HPDE6-E6E7 (cell line): ENCODE results near the gene TXNDC17.
"Not testable (repeated sequence)": the region's sequence is repeated elsewhere in the genome, so short reads cannot be mapped to it uniquely, and the experiment has no call there.

Source experiments
- DNase-seq: peaks from one replicate; pipeline ENCODE4 v3.0.0; 2011; ENCODE audit warnings: missing footprints; ENCODE audit errors: extremely low spot score

TXNDC17 gene

DNA sequence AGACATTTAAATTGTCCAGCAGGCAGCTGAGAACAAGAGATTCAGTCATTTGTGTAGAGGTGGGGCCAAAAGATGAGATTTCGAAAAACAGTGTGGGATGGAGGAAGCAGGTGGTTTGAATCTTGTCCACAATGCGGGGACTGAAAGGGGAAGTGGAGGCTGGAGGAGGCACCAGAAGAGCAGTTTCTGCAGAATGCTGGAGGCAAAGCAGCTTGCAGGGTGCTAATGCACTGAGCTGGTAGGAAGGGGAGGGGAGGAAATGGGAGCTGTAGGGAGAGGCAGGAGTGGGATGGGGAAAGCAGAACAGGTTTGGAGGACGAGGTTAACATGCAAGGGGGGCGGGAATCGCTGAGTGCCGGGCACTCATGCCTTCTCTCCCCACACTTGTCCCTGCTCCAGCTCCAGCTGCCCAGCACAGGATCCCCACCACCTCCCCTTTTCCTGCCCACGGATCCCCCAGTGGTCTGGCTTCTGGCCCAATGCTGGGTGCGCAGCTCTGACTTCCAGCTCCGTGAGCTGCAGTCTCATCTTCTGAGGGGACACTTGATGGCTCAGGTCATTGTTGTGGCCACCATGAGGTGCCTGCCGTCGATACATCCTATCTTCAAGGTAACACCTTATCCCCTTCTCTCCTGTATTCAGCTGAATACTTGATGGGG lies 20.1 kb downstream of the TXNDC17 start:
- DNase-seq: no peak

DNA sequence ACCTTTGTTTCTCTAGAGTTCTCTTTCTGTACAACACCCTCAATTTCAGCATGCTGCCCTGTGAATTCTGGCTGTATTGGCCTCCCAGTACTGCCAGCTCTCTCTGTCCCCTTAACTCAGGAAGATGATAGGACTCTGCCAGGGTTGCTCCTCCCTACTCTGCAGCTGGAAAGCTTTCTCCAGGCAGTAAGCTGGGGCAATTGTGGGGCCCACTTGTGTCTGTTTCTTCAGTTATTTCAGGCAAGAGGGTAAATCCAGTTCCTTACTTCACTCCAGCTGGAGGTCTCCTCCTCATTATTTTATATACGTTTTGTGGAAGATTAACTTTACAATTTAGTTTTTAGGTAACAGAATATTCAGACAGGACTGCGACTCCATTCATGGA lies 20.6 kb downstream of the TXNDC17 start:
- no peak for DNase-seq

DNA sequence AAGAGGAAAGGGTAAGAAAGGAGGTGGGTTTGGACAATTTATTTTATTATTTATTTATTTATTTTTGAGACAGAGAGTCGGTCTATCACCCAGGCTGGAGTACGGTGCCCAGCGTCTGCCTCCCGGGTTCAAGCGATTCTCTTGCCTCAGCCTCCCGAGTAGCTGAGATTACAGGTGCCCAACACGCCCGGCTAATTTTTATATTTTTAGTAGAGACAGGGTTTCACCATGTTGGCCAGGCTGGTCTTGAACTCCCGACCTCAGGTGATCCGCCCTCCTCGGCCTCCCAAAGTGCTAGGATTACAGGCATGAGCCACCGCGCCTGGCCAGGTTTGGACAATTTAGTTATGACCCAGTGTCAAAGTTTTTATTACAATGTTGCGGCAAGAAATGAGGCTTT lies 22.3 kb downstream of the TXNDC17 start:
- DNase-seq: not testable (repeated sequence)

DNA sequence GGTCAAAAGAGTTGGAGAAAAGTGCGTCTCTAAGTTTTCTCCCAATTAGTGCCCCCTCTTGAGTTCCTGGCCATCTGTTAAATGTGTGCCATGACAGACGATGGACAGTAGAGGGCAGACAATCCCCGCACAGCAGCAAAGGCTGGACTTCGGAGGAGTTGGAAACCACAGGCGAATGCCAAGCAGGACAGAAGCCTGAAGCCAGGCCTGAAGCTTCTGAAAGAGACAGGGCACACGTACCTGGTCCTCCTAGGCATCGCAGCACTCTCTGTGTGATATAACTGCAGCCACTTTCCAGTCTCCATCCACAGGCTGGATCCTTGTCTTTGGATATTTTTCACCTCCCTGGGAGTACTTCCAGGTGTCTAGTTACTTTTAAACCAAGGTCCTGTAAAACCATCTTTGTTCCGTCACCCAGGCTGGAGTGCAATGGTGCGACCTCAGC lies 25.2 kb downstream of the TXNDC17 start:
- peak; percentile 64 for DNase-seq

DNA sequence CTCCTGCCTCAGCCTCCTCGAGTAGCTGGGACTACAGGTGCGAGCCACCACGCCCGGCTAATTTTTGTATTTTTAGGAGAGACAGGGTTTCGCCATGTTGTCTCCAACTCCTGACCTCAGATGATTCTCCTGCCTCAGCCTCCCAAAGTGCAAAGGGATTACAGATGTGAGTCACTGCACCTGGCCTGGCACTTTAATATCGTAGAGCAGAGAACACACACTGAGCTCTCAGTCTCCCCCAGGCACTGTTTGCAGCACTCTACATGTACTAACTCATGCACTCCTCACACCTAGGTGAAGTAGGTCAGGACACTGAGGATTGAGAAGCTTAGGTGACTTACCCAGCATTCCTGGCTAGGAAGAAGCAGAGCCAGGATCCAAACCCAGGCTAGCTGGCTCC lies 25.7 kb downstream of the TXNDC17 start:
- DNase-seq: no peak

DNA sequence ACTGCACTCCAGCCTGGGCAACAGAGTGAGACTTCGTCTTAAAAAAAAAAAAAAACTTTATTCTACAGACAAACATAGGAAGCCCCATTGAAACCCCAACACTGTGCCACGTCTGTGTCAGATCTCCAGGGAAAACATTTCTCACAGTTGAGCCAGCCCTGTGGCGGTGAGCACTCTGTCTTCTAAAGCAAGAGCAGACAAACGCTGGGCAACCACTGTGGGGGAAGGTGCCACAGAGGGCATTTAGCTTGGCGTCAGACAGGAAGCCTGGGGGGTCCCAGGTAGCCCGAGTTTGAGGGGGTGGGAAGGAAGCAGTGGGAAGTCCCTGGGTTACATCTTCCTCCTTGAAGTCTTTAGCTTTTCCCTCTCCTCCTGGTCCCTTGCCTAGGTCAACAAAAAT lies 26.7 kb downstream of the TXNDC17 start:
- DNase-seq: no peak

DNA sequence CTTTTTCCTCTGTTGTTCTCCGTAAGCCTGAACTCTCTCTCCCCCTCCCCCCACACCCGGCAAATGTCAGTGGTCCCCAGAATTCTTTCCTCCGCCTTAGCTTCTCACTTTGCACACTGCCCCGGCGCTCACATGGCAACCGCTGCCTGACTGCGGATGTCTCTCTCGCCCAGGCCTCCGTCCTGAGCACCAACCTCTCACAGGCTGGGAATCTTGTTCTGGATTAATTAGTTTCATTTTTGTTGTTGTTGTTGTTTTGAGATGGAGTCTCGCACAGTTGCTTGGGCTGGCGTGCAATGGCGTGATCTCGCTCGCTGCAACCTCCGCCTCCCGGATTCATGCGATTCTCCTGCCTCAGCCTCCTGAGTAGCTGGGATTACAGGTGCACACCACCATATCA lies 27.4 kb downstream of the TXNDC17 start:
- DNase-seq: no peak

DNA sequence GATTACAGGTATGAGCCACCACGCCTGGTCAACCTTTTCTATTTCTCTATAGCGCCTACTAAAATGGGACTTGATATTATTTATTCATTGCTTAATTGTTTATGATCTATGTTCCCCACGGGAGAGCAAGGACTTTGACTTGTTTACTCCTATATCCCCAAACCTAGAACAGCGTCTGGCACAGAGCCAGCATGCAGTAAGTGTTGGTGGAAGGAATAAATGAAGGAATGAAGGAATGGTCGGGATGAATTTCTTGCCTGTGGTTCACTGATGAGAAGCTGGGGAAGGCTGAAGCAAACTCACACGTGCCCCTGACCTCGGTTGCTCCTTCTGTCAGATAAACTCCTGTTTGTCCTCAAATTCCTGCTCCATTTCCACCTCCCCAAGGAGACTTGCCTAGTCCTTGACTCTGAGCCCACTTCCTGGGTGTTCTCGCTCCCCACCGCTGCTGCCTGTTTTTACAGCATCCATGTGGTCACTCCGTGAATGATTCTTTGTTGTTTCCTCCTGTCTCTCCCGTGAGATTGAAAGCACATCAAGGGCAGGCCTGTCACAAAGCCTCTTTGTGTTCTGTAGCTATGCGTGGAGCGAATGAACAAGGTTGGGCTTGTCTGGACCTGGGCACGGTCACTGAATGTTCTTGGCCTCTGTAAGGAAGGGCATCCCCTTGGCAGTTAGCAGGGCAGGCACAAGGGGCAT lies 28.0 kb downstream of the TXNDC17 start:
- no peak for DNase-seq

DNA sequence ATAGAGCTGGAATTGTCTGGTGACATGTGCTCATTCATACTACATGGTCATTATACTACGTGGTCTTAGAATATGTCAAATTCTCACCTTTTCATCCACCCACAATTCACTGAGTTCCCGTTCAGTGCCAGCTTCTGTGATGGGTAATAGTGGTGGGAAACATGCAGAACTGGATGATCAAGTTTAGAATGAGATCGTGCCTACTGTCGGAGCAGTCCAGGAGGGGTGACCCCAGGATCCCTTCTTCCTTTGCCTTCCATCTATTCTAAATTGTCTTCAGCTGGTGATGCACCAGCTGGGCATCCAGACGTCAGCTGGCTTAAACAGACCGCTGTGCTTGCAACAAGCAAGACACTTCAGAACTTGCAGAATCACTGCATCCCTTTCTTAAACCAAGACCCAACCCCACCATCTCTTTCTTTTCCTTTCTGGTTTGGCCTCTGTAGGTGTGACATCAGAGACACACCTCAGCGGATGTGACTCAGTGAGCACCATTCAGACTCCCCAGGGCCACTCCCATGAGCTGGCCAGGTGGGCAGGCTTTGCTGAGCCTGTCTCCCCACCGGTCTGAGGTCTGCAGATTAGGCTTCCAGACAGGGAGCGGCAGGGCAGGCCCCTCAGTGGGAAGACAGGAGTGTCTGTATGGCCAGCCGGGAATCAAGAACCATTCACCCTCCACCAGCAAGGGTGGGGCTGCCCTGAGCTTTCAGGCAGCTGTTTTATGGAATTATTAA lies 28.8 kb downstream of the TXNDC17 start:
- DNase-seq: peak; percentile 96

DNA sequence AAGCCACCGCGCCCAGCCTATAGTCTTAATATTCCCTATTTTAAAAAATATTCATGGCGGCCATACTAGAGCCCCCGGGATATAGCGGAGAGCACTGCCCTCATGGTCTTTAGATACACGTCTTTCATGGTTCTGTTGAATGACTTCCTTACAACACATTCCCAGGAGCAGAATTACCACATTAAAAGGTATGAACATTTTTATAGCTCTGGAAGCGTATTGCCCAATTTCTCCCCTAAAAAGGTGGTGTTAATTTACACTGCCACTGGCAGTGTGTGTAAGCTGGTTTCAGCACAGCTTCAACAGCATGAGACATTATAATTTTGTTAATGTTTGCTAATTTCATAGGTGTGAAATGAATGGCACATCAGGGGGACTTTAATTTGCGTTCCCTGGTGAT lies 29.7 kb downstream of the TXNDC17 start:
- DNase-seq: no peak

DNA sequence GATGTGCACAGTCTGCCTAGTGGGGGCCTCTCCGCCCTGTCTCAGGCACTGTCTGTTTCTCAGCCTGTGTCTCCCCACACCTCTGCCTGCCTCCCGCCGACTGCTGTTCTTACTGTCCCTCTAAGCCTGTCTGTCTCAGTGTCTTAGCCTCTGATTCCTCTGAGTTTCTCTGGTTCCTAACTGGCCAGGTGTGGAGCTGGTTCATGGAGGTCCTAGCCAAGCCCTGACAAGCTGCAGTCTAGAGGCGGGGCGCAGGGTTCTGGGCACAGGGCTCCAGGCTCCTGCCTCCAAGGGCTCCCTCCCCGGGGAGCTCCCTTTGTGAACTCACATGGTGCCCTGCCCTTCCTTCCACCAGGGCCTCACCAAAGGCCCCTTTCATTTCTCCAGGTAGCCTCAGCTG lies 30.1 kb downstream of the TXNDC17 start:
- no peak for DNase-seq

DNA sequence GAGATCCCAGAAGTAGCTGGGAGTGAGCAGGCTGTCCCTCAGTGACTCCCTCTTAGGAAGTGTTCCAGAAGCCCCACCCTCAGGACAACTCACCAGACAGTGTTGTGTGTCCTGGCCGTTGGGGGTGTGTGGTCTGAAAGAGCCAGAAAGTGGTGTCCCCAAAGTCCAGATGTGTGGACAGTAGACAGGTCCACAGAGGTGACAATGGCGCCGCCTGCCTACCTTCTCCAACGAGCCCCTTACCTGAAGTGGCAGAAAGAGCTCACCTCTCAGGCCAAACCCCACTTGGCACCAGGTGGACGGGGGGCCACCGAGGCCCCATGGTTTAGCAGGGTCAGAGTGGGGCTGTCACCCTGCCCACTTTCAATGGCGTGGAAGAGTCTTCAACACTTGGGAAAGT lies 30.6 kb downstream of the TXNDC17 start:
- no peak for DNase-seq

DNA sequence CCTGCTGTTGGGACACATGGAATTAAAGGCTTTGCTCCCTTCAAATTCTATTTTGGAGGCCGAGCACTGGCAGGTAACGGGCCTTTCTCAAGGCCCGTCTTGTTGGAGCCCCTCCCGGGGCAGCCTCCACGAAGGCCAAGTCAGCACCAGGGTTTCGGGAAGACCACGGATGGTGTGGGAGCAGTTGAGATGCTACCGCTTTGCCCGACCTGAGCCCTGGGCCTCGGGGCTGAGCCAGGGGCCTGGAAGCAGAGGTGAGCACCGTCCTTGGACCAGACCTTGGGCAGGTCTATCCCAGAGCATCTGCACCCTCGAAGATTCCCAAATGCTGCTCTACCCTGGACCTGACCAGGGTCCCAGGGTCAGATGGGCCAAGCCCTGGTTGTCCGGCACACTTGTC lies 33.7 kb downstream of the TXNDC17 start:
- DNase-seq: no peak

DNA sequence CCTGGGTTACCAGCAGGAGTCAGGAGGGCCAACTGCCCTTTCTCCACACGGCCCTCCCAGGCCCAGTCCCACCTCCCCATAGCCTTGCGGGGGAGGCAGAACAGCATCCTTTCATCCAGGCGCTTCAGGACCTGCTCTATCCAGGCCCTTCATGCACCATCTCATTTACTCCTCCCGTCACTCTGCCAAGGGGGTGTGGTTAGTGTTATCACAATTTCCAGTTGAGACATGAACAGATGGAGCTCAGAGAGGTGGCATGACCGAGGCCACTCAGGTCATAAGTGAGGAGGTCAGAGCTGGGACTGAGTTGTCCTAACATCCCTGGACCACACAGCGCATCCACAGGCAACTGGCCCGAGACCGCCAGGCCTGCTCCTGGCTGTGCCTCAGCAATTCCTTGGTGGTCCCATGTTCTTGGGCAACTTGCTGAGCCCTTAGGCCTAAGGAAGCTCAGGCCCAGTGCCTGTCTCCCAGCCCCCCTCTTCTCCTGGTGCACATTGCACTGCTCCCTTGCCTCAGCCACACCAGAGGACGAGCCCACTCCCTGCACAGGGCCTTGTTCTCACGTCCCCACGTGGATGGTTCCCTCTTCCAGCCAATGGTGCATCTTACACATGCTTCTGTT lies 34.5 kb downstream of the TXNDC17 start:
- DNase-seq: no peak

DNA sequence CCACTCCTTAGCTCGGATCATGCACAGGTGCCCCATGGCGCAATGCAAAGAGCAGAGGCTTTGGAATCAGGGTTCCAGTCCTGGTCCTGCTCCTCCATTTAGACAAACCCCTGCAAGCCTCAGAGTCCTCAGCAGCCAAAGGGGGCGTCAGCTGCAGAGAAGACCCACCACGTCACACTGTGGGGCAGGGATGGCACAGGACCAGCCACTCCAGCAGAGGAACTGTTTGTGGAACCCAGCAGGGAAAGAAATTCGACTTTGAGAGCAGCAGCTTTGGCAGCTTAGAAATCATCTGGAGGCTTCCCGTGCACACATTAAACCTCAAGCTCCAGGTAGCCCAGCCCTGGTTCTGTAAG lies 35.9 kb downstream of the TXNDC17 start:
- no peak for DNase-seq

DNA sequence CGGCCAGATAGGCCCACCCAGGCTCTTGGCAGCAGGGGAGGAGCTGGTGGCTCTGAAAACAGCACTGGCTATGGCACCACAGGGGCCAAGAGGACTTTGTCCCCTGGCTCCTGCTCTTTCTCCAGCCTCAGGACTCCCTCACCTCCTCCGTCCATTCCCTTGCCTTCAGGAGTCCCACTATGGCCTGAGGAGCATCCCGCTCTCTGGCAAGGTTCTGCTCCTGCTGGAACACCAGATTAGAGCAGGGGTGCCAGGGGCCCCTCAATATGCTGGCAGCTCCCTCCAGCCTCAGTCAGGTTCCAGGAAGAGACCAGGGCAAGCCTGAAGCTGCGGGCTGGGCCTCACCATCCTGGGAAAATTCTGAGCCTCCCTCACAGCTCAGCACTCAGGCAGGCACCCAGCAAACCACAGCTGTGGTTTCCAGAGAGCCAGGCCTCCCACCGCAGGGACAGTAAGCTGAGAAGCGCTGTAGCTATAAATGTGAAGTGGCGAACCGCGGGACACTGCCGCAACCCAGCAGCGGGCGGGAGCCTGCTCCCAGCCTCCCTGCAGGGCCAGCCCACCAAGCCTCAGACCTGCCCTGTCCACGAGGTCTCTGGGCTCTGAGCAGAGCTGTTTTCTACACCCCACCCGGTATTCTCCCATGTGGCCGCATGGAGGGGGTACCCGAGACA lies 36.4 kb downstream of the TXNDC17 start:
- no peak for DNase-seq

DNA sequence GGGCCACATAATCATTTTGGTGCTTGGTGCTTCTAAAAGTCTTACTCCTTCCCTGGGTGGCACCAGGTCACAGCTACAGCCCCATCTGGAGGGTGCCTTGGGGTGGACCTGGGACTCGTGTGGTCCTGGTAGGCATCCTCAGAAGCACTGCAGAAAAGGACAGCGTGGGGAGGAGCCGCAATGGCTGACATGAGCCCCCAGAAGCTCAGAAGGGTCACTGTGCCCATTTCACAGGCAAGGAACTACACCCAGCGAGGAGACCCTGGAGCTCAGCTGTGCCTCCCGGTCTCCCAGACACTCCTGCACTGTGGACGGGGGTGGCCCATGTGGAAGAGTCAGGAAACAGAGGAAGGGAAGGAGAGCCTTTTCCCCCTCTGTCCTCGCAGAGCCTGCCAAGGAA lies 37.1 kb downstream of the TXNDC17 start:
- no peak for DNase-seq

DNA sequence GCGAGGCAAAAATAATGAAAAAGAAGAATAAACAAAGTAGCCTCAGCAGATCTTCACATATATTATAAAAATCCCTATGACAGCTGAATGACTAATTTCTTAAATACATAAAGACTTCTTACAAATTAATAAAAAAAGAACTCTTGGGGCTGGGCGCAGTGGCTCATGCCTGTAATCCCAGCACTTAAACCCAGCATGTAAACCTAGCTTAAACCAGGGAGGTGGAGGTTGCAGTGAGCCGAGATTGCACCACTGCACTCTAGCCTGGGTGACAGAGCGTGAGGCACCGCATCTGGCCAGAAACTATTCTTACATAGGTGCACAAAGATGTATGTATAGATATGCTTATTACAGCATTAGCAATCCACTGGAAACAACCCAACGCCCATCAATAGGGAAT lies 38.4 kb downstream of the TXNDC17 start:
- DNase-seq: no peak

DNA sequence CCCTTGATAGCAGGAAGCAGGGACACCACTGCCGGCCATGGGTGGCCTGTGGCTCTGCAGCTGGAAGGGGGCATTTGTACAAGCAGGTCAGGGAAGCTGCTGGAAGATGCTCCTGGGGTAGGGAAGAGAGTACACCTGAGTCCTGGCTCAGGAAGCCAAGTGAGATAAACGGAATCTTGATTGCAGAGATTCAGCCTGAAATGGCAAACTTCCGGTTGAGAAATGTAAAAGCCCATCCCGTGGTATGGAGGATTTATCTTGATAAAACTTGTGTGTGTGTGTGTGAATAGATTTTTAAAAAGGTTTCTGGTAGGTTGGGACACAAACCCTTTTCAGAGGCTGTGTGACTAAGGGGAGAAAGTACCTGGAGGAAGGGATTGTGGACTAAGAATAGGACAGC lies 40.3 kb downstream of the TXNDC17 start:
- DNase-seq: no peak

DNA sequence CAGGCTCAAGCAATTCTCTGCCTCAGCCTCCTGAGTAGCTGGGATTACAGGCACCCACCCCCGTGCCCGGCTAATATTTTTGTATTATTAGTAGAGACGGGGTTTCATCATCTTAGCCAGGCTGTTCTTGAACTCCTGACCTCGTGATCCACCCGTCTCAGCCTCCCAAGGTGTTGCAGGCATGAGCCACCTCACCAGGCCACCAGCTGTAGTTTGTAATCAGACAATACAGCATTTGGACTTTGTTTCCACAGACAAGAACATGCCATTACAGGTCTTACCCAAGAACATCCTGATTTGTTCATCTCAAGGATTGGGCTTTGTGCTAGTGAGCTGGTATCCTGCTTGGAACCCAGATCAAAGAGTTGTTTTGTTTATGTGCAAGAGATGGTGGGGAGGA lies 40.8 kb downstream of the TXNDC17 start:
- DNase-seq: no peak

DNA sequence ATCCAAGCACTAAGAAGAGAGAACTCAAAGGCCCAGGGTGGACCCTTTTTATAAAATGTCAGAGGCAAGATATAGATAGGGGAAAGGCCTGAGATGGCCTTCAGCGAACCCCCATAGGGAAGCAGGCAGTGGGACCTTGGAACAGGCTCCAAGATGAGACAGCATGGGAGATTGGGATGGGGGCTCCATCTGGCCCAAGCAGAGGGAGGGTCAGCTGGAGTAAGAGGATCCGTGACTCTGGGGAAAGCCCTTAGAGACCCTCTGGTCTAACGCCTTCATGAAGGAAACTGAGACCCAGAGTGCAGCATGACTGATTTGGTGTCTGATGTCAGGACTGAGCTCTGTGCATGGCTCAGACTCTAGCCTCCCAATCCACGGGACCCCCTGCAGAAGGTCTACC lies 41.5 kb downstream of the TXNDC17 start:
- DNase-seq: no peak

DNA sequence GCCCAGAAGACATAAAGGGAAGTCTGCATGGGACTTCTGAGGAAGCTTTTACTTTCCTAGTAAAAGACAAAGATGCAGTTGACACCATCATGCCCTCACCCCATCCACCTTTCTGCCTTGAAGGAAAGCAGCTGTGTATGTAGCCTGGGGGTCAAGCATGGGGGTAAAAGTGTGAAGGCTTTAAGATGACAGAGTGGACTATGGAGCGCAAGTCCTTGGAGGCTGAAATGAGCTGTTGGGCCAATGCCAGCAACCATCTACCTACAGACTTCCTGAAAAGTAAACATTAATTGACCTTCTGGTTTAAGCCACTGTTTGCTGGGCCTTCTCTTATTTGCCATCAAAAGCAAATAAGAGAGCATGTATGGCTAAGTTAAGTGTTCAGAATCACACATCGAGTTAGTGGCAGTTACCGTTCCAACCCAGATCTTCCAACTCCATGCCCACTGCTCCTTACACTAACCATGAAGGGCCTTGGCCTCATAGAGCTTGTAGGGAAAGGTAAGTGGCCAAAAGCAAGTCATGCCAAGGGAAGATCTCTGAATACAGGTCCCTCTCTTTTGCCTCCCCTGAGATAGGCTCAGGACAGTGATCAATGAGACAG lies 42.3 kb downstream of the TXNDC17 start:
- DNase-seq: no peak
